ENCODE results near the gene MEF2C.

Gene MEF2C

GRCh38 chr5:88732862-88733261 is 150.1 kb downstream of the MEF2C start:
- DNase-seq (ENCODE audit: low read depth): no peak
- TF ChIP-seq, protein P1, sequence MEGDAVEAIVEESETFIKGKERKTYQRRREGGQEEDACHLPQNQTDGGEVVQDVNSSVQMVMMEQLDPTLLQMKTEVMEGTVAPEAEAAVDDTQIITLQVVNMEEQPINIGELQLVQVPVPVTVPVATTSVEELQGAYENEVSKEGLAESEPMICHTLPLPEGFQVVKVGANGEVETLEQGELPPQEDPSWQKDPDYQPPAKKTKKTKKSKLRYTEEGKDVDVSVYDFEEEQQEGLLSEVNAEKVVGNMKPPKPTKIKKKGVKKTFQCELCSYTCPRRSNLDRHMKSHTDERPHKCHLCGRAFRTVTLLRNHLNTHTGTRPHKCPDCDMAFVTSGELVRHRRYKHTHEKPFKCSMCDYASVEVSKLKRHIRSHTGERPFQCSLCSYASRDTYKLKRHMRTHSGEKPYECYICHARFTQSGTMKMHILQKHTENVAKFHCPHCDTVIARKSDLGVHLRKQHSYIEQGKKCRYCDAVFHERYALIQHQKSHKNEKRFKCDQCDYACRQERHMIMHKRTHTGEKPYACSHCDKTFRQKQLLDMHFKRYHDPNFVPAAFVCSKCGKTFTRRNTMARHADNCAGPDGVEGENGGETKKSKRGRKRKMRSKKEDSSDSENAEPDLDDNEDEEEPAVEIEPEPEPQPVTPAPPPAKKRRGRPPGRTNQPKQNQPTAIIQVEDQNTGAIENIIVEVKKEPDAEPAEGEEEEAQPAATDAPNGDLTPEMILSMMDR (conservative IDR thresholded peaks at IDR 0.05; ENCODE audit: low read length): no peak
- H3K4me3 ChIP-seq (ENCODE audit: low read length): no peak overlapping the region

DNA sequence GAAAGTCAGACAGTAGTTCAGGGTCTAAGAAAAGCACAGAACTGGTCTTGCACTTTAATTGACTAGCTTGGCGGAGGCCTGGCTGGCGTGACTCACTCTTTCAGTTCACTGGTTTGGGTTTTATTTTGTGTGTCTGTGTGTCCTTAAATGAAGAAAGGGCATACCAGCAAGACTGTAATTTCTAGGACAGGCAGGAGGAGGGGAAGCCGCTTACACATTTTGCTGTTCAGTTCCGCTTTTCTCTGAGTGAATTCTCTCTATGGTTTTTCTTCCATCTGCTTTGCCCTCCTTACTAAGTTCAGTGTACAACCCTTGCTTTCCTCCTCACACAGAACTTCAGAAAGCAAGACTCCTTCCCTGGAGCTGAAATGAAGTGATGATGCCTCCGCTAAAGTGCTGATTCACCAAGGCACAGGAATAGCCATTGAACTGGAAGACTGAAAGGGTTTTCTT is 150.8 kb downstream of the MEF2C start:
- TF ChIP-seq, protein P1 (conservative IDR thresholded peaks at IDR 0.05; ENCODE audit: low read length): no peak
- DNase-seq (ENCODE audit: low read depth): peak; percentile 69

DNA sequence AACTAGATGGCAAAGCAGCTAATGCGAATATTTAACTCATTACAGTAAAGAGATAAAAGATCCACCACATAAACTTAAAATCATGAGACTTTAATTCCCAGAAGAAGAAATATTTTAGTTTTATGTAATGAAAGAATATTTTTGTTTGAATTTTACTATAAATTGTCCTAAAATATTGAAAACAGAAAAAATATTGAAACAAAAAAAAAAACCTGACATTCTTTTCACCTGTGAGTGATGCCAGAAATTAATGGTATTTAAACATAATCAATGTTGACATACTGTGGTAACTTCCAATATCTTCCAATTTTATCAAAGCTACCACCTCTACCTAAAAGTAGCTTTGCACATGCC is 153.2 kb downstream of the MEF2C start:
- no peak overlapping the region for H3K4me3 ChIP-seq (ENCODE audit: low read length)
- no peak for DNase-seq (ENCODE audit: low read depth)
- TF ChIP-seq, protein P1 (conservative IDR thresholded peaks at IDR 0.05; ENCODE audit: low read length): no peak

More for the DNA sequence above, 150.8 kb downstream of the MEF2C start:
- H3K4me3 ChIP-seq (ENCODE audit: low read length): peak overlapping the region; percentile 21; the same call in 1 of the 2 replicates

GRCh38 chr5:88729084-88729828 is 153.7 kb downstream of the MEF2C start:
- TF ChIP-seq, protein P1 (conservative IDR thresholded peaks at IDR 0.05; ENCODE audit: low read length): peak; percentile 82
- DNase-seq (ENCODE audit: low read depth): peak; percentile 76
- H3K4me3 ChIP-seq (ENCODE audit: low read length): no peak overlapping the region

GRCh38 chr5:88727705-88728313 is 155.2 kb downstream of the MEF2C start:
- DNase-seq (ENCODE audit: low read depth): peak; percentile 40
- TF ChIP-seq, protein P1 (conservative IDR thresholded peaks at IDR 0.05; ENCODE audit: low read length): peak; percentile 73
- no peak overlapping the region for H3K4me3 ChIP-seq (ENCODE audit: low read length)

- no peak for DNase-seq (ENCODE audit: low read depth)
- H3K4me3 ChIP-seq (ENCODE audit: low read length): no peak overlapping the region
- TF ChIP-seq, protein P1 (conservative IDR thresholded peaks at IDR 0.05; ENCODE audit: low read length): no peak
Observed at GRCh38 chr5:88725454-88725853, 157.5 kb downstream of the MEF2C start.

DNA sequence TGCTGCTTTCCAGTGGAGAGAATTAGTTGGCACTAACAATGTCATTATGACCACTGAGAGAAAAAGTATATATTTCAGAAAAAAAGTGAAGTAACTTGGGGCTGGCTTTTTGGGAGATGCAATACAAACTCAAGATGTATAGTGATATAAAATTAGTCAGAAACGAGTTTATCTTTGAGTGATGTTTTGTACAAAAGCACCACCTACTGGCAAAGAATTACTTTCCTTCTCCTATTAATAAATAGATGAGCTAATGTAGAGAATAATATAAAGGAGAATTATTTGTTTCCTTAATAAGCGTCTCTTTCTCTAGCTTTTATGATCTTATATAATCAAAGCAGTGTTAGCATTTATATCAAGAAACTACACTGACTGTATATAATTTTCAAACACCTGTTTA is 158.8 kb downstream of the MEF2C start:
- no peak for DNase-seq (ENCODE audit: low read depth)
- no peak overlapping the region for H3K4me3 ChIP-seq (ENCODE audit: low read length)
- TF ChIP-seq, protein P1 (conservative IDR thresholded peaks at IDR 0.05; ENCODE audit: low read length): peak; percentile 39

All from AG10803 (cell line).